Hepatocyte (in vitro differentiated cells): ENCODE measurements around the gene BARX1.

ENCODE experiments used
- CTCF ChIP-seq: fragments of 200-600 bp; sonication (generic); IDR thresholded peaks from 2 replicates; pipeline ENCODE4 v1.5.1; 2016; ENCODE audit warnings: antibody characterized with exemption, mild to moderate bottlenecking; ENCODE audit not compliant: poor library complexity
- EZH2 ChIP-seq: fragments of 200-600 bp; sonication (generic); IDR thresholded peaks from 2 replicates; pipeline ENCODE4 v1.6.1; 2016; ENCODE audit warnings: antibody characterized with exemption, mild to moderate bottlenecking, borderline replicate concordance

GRCh38 chr9:93944011-93944410, 11.1 kb downstream of the BARX1 start:
- TF ChIP-seq CTCF (no peak), EZH2 (no peak)
